Gastroesophageal sphincter (tissue), 4 donors: ENCODE measurements around the gene CLEC7A. TPM values are rescaled to one million over a fixed set of nuclear protein-coding genes. Genes with fewer than 3 reads are reported as not detected.

Source experiments
- ATAC-seq: fragments of 150-250 bp; one replicate; pipeline ENCODE4 v1.9.1; 2016; ENCODE audit warnings: mild to moderate bottlenecking, moderate library complexity
- H3K27ac ChIP-seq, 4 donors: fragments of 200-600 bp; sonication (generic) in 3 of 4; 1 replicate in 3 of 4; 2 replicates in 1 of 4; pipeline ENCODE4 v1.5.1; 2016 to 2019
- H3K27me3 ChIP-seq: fragments of 200-600 bp; sonication (generic); one replicate; pipeline ENCODE4 v1.5.1; 2019
- H3K36me3 ChIP-seq, 2 donors: fragments of 200-600 bp; sonication (generic); one replicate each; pipeline ENCODE4 v1.5.1; 2019; ENCODE audit warnings: control low read depth in 1 of 2
- H3K4me1 ChIP-seq, 3 donors: fragments of 200-600 bp; sonication (generic); 1 replicate in 2 of 3; 2 replicates in 1 of 3; pipeline ENCODE4 v1.5.1; 2016 to 2019; ENCODE audit warnings: control low read depth in 2 of 3
- H3K4me3 ChIP-seq, 2 donors: fragments of 200-600 bp; sonication (generic); one replicate each; pipeline ENCODE4 v1.5.1; 2019; ENCODE audit warnings: mild to moderate bottlenecking in 1 of 2, moderate library complexity in 1 of 2
- H3K9me3 ChIP-seq, 3 donors: fragments of 200-600 bp; sonication (generic); one replicate each; pipeline ENCODE4 v1.5.1; 2017 to 2019; ENCODE audit warnings: control low read depth in 2 of 3
- CTCF ChIP-seq, 4 experiments: fragments of 200-600 bp in 2 of 4; fragments of 450-650 bp in 2 of 4; sonication (generic) in 1 of 4; IDR thresholded peaks; one replicate each; pipeline ENCODE4 v1.5.1; 2017 to 2019; ENCODE audit warnings: antibody characterized with exemption in 4 of 4, mild to moderate bottlenecking in 2 of 4, moderate library complexity in 2 of 4
- EP300 ChIP-seq: sonication (generic); formaldehyde crosslinking; IDR thresholded peaks from one replicate; pipeline ENCODE4 v1.6.1; 2017; ENCODE audit warnings: antibody characterized with exemption, mild to moderate bottlenecking
- POLR2A ChIP-seq, 2 donors: fragments of 450-650 bp; IDR thresholded peaks; one replicate each; pipeline ENCODE4 v1.6.1; 2017; ENCODE audit warnings: antibody characterized with exemption in 2 of 2, mild to moderate bottlenecking in 2 of 2, moderate library complexity in 1 of 2
- POLR2AphosphoS5 ChIP-seq: sonication (generic); formaldehyde crosslinking; IDR thresholded peaks from one replicate; pipeline ENCODE4 v1.6.1; 2017; ENCODE audit warnings: antibody characterized with exemption
- WGBS, 2 donors: methylation state at CpG; one replicate each; pipeline ENCODE4 v1.1.5; 2018; ENCODE audit warnings: low coverage in 1 of 2; 5-methylcytosine and 5-hydroxymethylcytosine counted together
- total RNA-seq, 4 donors: library from RNA; depleted of rRNA; stranded (reverse); fragments of >200 nt; gene quantifications; one replicate each; pipeline ENCODE4 v1.1.0, GENCODE V29; 2016

The CLEC7A gene
- total RNA-seq, 4 donors from 2014 or later = 1.9 to 9.0 (median 5.1) TPM

- Histone ChIP-seq H3K9me3 (no peaks in the 10 kb centered on the region), H3K27ac (peak within 1 kb of the TSS in 3 of 4 donors; percentile 66 to 68 (median 68)), H3K4me1 (peaks cover 0 to 40% (median 10%) of the 10 kb centered on the region in 3 donors), H3K27me3 (no peaks in the 10 kb centered on the region), H3K36me3 (no peaks in the 10 kb centered on the region), H3K4me3 (peak within 1 kb of the TSS; percentile 10 to 36)
- WGBS, 2 donors = 28 to 51% methylated on average over 3 to 10 of the region's 10 CpGs
- peak; percentile 41 for ATAC-seq
- TF ChIP-seq POLR2AphosphoS5 (peak; percentile 48), POLR2A (IDR thresholded peaks at IDR 0.05) (peak in 1 of 2 donors; percentile 14), EP300 (no peak)
Observed at GRCh38 chr12:10098791-10099190, 31.2 kb downstream of the CLEC7A start, which contains the start of gene CLEC1A. Gene CLEC1A (minus strand): TSS chr12:10098985. CDS start chr12:10098922, 63 bp downstream.

- H3K27ac ChIP-seq = peak overlapping the region in 3 of 4 donors; percentile 18 to 68 (median 45)
- H3K4me1 ChIP-seq = peaks cover 0 to 46% (median 10%) of the 10 kb centered on the region in 3 donors
- H3K27me3 ChIP-seq = no peaks in the 10 kb centered on the region
- 46 to 49% methylated on average over 3 of the region's 3 CpGs for WGBS, 2 donors
- no peak for TF ChIP-seq CTCF (IDR thresholded peaks at IDR 0.05)
- no peak for TF ChIP-seq POLR2AphosphoS5
- no peak for TF ChIP-seq POLR2A (IDR thresholded peaks at IDR 0.05)
- peak; percentile 15 for ATAC-seq
- no peaks in the 10 kb centered on the region for H3K9me3 ChIP-seq
- peak overlapping the region in 1 of 2 donors; percentile 36 for H3K4me3 ChIP-seq
- H3K36me3 ChIP-seq = no peaks in the 10 kb centered on the region
Observed at GRCh38 chr12:10097521-10097920, 32.5 kb downstream of the CLEC7A start.

- Histone ChIP-seq H3K27me3 (no peaks in the 10 kb centered on the region), H3K4me1 (peaks cover 0 to 33% (median 2%) of the 10 kb centered on the region in 3 donors), H3K4me3 (peak overlapping the region in 1 of 2 donors; percentile 36), H3K9me3 (no peaks in the 10 kb centered on the region), H3K27ac (peak overlapping the region in 3 of 4 donors; percentile 5 to 68 (median 18)), H3K36me3 (no peaks in the 10 kb centered on the region)
- ATAC-seq = no peak
- TF ChIP-seq POLR2A (IDR thresholded peaks at IDR 0.05) (no peak), CTCF (IDR thresholded peaks at IDR 0.05) (no peak), POLR2AphosphoS5 (no peak), EP300 (no peak)
- 78 to 81% methylated on average over 3 of the region's 3 CpGs for WGBS, 2 donors
Observed at GRCh38 chr12:10095971-10096370, 34.0 kb downstream of the CLEC7A start.

- Histone ChIP-seq H3K9me3 (no peaks in the 10 kb centered on the region), H3K27me3 (no peaks in the 10 kb centered on the region), H3K27ac (peak overlapping the region in 3 of 4 donors; percentile 18 to 68 (median 23)), H3K36me3 (no peaks in the 10 kb centered on the region), H3K4me3 (no peak overlapping the region), H3K4me1 (peaks cover 0 to 25% (median 0%) of the 10 kb centered on the region in 3 donors)
- WGBS, 2 donors = 59 to 67% methylated on average over 4 of the region's 4 CpGs
- TF ChIP-seq POLR2AphosphoS5 (no peak), CTCF (IDR thresholded peaks at IDR 0.05) (no peak), EP300 (no peak), POLR2A (IDR thresholded peaks at IDR 0.05) (no peak)
- ATAC-seq = peak; percentile 51
Observed at GRCh38 chr12:10094646-10095395, 35.2 kb downstream of the CLEC7A start.

- 57 to 73% methylated on average over 3 to 8 of the region's 8 CpGs for WGBS, 2 donors
- Histone ChIP-seq H3K9me3 (no peaks in the 10 kb centered on the region), H3K27ac (no peak overlapping the region), H3K4me3 (no peak overlapping the region), H3K36me3 (no peaks in the 10 kb centered on the region), H3K4me1 (peaks cover 0 to 6% (median 0%) of the 10 kb centered on the region in 3 donors), H3K27me3 (no peaks in the 10 kb centered on the region)
- TF ChIP-seq POLR2AphosphoS5 (no peak), CTCF (IDR thresholded peaks at IDR 0.05) (no peak), POLR2A (IDR thresholded peaks at IDR 0.05) (no peak), EP300 (no peak)
- no peak for ATAC-seq
Observed at GRCh38 chr12:10088955-10089900, 40.8 kb downstream of the CLEC7A start.
